Stimulated activated CD4-positive, alpha-beta T cell treated with anti-CD3 and anti-CD28 coated beads, Interleukin-12 subunit alpha, Interleukin-12 subunit beta, amount 100 ng/mL, for 4 hours (primary cell): Measurements from ENCODE around the gene ZNF146.
"Not testable (repeated sequence)": the region's sequence is repeated elsewhere in the genome, so short reads cannot be mapped to it uniquely, and the experiment has no call there.

Source experiments
- DNase-seq: peaks from one replicate; pipeline ENCODE4 v3.0.0-alpha.2; 2020

Gene ZNF146

GRCh38 chr19:36236304-36236945 is 21.5 kb downstream of the ZNF146 start:
- no peak for DNase-seq

- no peak for DNase-seq
Observed at GRCh38 chr19:36236946-36237310, 22.0 kb downstream of the ZNF146 start.

GRCh38 chr19:36244066-36244465 is 29.2 kb downstream of the ZNF146 start:
- no peak for DNase-seq

- DNase-seq, result no peak
Observed at GRCh38 chr19:36245210-36246005, 30.5 kb downstream of the ZNF146 start.

GRCh38 chr19:36246006-36246481 is 31.1 kb downstream of the ZNF146 start:
- no peak for DNase-seq

- no peak for DNase-seq
Observed at GRCh38 chr19:36252047-36252446, 37.1 kb downstream of the ZNF146 start.

GRCh38 chr19:36254848-36255247 is 39.9 kb downstream of the ZNF146 start:
- no peak for DNase-seq

- DNase-seq, result no peak
Observed at GRCh38 chr19:36255316-36255715, 40.4 kb downstream of the ZNF146 start.

GRCh38 chr19:36256064-36256463 is 41.2 kb downstream of the ZNF146 start:
- no peak for DNase-seq

- DNase-seq, result no peak
Observed at GRCh38 chr19:36256853-36257519, 42.1 kb downstream of the ZNF146 start.

- DNase-seq, result no peak
Observed at GRCh38 chr19:36257520-36257876, 42.6 kb downstream of the ZNF146 start.

- DNase-seq, result no peak
Observed at GRCh38 chr19:36258028-36258875, 43.3 kb downstream of the ZNF146 start.

- DNase-seq, result no peak
Observed at GRCh38 chr19:36259211-36259610, 44.3 kb downstream of the ZNF146 start.

- no peak for DNase-seq
Observed at GRCh38 chr19:36265064-36265463, 50.2 kb downstream of the ZNF146 start.

- DNase-seq, result no peak
Observed at GRCh38 chr19:36265856-36266374, 51.0 kb downstream of the ZNF146 start.

- DNase-seq, result no peak
Observed at GRCh38 chr19:36266375-36266961, 51.6 kb downstream of the ZNF146 start.

GRCh38 chr19:36267061-36267845 is 52.3 kb downstream of the ZNF146 start:
- no peak for DNase-seq

- not testable (repeated sequence) for DNase-seq
Observed at GRCh38 chr19:36268081-36268480, 53.2 kb downstream of the ZNF146 start.

- not testable (repeated sequence) for DNase-seq
Observed at GRCh38 chr19:36268591-36268990, 53.7 kb downstream of the ZNF146 start.

- not testable (repeated sequence) for DNase-seq
Observed at GRCh38 chr19:36269295-36269694, 54.4 kb downstream of the ZNF146 start.
